Dermis lymphatic vessel endothelial cell (primary cell): Measurements from ENCODE around the gene GAB1. TPM values are rescaled to one million over a fixed set of nuclear protein-coding genes. Genes with fewer than 3 reads are reported as not detected.

Experiments
- total RNA-seq: library from RNA; depleted of rRNA; stranded (reverse); fragments of >200 nt; gene quantifications from 2 replicates; pipeline ENCODE4 v1.2.1, GENCODE V29; 2014

GAB1 gene
- 15.7 and 31.6 TPM in 2 replicates for total RNA-seq

DNA sequence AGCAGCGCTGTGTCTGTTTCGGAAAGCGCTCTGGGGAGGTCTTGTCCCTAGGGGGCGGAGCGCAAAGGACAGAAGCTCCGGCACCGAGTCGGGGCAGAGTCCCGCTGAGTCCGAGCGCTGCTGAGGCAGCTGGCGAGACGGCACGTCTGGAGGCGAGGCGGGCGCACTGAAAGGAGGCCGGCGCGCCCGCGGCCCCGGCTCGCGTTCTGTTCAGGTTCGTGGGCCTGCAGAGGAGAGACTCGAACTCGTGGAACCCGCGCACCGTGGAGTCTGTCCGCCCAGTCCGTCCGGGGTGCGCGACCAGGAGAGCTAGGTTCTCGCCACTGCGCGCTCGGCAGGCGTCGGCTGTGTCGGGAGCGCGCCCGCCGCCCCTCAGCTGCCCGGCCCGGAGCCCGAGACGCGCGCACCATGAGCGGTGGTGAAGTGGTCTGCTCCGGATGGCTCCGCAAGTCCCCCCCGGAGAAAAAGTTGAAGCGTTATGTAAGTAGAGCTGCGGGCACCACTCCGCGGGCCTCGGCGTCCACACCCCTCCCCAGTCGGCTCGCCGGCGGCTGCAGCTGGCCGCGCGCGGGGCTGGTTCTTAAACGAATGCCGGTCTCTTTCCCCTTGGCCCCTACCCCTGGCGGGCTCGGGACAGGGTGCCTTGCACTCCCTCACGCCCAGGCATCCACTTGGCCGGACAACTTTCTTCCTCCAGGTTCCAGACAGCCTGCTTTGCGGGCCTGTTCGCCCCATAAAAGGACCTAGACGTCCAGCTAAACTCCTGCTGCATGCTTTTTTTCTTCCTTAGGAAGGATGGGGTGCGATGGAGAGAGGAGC lies at the start of gene GAB1:
Gene GAB1, plus strand, starts transcription at position 96 of the 819 bp plus-strand sequence. Its CDS starts 313 bp downstream, at position 409.

GRCh38 chr4:143513314-143514168 lies 176.9 kb downstream of the GAB1 start, which contains the start of gene SMARCA5:
SMARCA5 (plus strand) TSS chr4:143513702; CDS start chr4:143513925, 223 bp downstream.

Other genes with a start within 250 kb of the GAB1 start
- gene USP38, start 152.0 kb upstream of the GAB1 start, total RNA-seq, result 22.3 and 23.0 TPM in 2 replicates
- gene SMARCA5, start 176.8 kb downstream of the GAB1 start, total RNA-seq, result 52.3 and 57.6 TPM in 2 replicates